Psoas muscle (tissue), 8 donors: ENCODE data around the gene CAMTA1. TPM values are rescaled to one million over a fixed set of nuclear protein-coding genes. Genes with fewer than 3 reads are reported as not detected.

ENCODE experiments used
- ATAC-seq, 4 donors: fragments of 200-7000 bp; cut with Tn5 transposase; one replicate each; pipeline ENCODE4 v1.9.1; 2020; ENCODE audit warnings: moderate library complexity in 3 of 4, mild to moderate bottlenecking in 2 of 4
- DNase-seq, 2 donors: peaks; one replicate each; pipeline ENCODE4 v3.0.0-alpha.2; 2020
- H3K27ac ChIP-seq: fragments of 200-600 bp; one replicate; pipeline ENCODE4 v1.8.0; 2022
- H3K27me3 ChIP-seq, 3 donors: fragments of 200-600 bp in 1 of 3; one replicate each; pipeline versions ENCODE4 v1.6.1 to v1.8.0; 2013 to 2022; ENCODE audit warnings: low read length in 2 of 3, mild to moderate bottlenecking in 2 of 3, moderate library complexity in 1 of 3; ENCODE audit not compliant: insufficient read depth in 3 of 3
- H3K36me3 ChIP-seq, 2 donors: fragments of 200-600 bp in 1 of 2; one replicate each; pipeline versions ENCODE4 v1.6.1 to v1.8.0; 2013 to 2022; ENCODE audit warnings: low read depth in 1 of 2, mild to moderate bottlenecking in 1 of 2, moderate library complexity in 1 of 2; ENCODE audit not compliant: insufficient read depth in 1 of 2
- H3K4me1 ChIP-seq: fragments of 200-600 bp; one replicate; pipeline ENCODE4 v1.8.0; 2022
- H3K4me3 ChIP-seq: fragments of 200-600 bp; one replicate; pipeline ENCODE4 v1.8.0; 2022; ENCODE audit warnings: mild to moderate bottlenecking
- H3K9me3 ChIP-seq: fragments of 200-600 bp; one replicate; pipeline ENCODE4 v1.8.0; 2022
- WGBS, 3 donors: extraction: QIAGEN DNeasy Blood & Tissue Kit; methylation state at CpG; one replicate each; pipeline versions ENCODE4 v1.1.6 to v1.1.7; 2013; 5-methylcytosine and 5-hydroxymethylcytosine counted together
- intact Hi-C, 2 donors: fragments of 100-400 bp; cut with DNase I; formaldehyde crosslinking; loops; one replicate each; pipeline versions ENCODE4 v1.11.0 to v1.14.2; 2022
- polyA plus RNA-seq, 3 donors: library from polyadenylated mRNA; stranded (reverse); fragments of 200-250 nt; gene quantifications; one replicate each; pipeline ENCODE4 v1.2.3, GENCODE V29; 2013
- total RNA-seq, 4 donors: library from RNA; stranded (reverse); fragmentation: NEBNext Ultra II Directional in 2 of 4; extraction: Animal tissue kit (Norgen Biotek cat#: 25700) in 2 of 4; gene quantifications; one replicate each; pipeline versions ENCODE4 v1.2.1 to v1.2.4, GENCODE V29; 2021 to 2023
- TF ChIP-seq, protein P1 (sequence below): fragments of 200-600 bp; IDR thresholded peaks from one replicate; pipeline ENCODE4 v1.8.0; 2022; ENCODE audit warnings: antibody characterized with exemption
- donor health status: healthy with polysubstance abuse.
- donor health status: DM: no; HTN: no; CAD: no; lungs with moderate emphysema.
- donor health status: Bipolar disorder and iron deficiency.
- donor health status: healthy.
- donor health status: DM: yes; HTN: yes; CAD: no.
- donor health status: DM: no; HTN: no; CAD: no.
- donor health status: DM: no; HTN: no; CAD: no.
- donor health status: DM: yes; HTN: yes; CAD: no.

The CAMTA1 gene
- total and polyA plus RNA-seq, 7 donors, result 64.6 to 206 (median 76.5) TPM

DNA sequence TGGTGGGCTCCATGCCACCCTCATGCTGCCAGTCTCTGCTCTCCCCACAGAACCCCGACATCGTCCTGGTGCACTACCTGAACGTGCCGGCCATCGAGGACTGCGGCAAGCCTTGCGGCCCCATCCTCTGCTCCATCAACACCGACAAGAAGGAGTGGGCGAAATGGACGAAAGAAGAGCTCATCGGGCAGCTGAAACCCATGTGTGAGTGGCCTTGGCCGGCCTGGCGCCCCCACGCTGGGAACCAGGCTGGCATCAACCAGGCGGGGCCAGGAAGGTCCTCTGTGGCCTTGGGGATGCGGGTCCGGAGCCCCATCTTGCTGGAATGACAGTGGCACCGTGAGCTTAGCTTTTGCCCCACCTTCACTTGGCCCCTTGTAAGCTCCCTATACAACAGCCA lies 855.1 kb downstream of the CAMTA1 start:
- no peaks in the 10 kb centered on the region for H3K27me3 ChIP-seq
- intact Hi-C loops, result loop anchor here (10.0 kb wide), 4 partner anchors 186 to 906 kb away; no protein-coding TSS in a partner anchor
- no peak overlapping the region for H3K27ac ChIP-seq
- no peaks in the 10 kb centered on the region for H3K9me3 ChIP-seq
- peaks cover under 1% of the 10 kb centered on the region for H3K4me1 ChIP-seq
- DNase-seq (no peak), ATAC-seq (no peak)
- WGBS, 3 donors, result 89 to 92% (median 90%) methylated on average over 18 of the region's 18 CpGs
- H3K36me3 ChIP-seq, result no peaks in the 10 kb centered on the region
- H3K4me3 ChIP-seq, result no peak overlapping the region
- TF ChIP-seq, protein P1, sequence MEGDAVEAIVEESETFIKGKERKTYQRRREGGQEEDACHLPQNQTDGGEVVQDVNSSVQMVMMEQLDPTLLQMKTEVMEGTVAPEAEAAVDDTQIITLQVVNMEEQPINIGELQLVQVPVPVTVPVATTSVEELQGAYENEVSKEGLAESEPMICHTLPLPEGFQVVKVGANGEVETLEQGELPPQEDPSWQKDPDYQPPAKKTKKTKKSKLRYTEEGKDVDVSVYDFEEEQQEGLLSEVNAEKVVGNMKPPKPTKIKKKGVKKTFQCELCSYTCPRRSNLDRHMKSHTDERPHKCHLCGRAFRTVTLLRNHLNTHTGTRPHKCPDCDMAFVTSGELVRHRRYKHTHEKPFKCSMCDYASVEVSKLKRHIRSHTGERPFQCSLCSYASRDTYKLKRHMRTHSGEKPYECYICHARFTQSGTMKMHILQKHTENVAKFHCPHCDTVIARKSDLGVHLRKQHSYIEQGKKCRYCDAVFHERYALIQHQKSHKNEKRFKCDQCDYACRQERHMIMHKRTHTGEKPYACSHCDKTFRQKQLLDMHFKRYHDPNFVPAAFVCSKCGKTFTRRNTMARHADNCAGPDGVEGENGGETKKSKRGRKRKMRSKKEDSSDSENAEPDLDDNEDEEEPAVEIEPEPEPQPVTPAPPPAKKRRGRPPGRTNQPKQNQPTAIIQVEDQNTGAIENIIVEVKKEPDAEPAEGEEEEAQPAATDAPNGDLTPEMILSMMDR, result no peak

DNA sequence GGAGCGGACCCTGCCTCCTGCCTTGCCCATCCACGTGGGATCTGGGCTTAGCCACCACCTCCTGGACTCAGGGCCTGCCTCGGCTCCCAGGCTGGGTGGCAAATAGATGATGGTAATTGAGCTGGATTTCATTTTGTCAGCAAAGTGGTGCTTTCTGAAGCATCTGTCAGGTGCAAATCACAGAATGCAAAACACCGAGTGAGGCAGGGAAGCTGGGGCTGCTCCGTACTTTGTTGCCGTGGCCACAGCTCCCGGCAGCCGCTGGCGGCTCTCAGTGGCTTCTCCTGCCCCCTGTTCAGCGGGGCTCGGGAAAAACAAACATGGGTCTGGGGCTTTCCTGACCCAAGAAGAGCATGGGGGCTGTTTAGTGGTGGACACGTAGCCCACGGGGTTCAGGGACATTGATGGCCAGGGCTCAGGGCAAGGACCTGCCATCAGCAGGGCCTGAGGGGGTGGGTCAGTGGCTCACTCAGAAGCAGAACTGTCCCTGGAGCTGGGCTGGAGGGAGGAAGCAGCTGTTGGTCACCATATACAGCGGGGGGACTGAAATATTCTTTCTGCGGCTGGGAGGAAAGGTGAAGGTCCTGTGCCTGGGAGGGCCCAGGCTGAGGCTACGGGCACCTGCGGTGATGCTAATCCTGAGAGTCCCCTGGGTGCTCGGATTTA lies 855.8 kb downstream of the CAMTA1 start:
- peaks cover 5% of the 10 kb centered on the region for H3K4me1 ChIP-seq
- no peaks in the 10 kb centered on the region for H3K36me3 ChIP-seq
- no peaks in the 10 kb centered on the region for H3K9me3 ChIP-seq
- H3K27me3 ChIP-seq, result no peaks in the 10 kb centered on the region
- no peak for DNase-seq
- WGBS, 3 donors, result 73 to 78% (median 74%) methylated on average over 18 of the region's 18 CpGs
- TF ChIP-seq, protein P1, result no peak
- intact Hi-C loops, result loop anchor here (10.0 kb wide), 4 partner anchors 186 to 906 kb away; no protein-coding TSS in a partner anchor
- no peak overlapping the region for H3K4me3 ChIP-seq
- H3K27ac ChIP-seq, result no peak overlapping the region
- ATAC-seq, result no peak

DNA sequence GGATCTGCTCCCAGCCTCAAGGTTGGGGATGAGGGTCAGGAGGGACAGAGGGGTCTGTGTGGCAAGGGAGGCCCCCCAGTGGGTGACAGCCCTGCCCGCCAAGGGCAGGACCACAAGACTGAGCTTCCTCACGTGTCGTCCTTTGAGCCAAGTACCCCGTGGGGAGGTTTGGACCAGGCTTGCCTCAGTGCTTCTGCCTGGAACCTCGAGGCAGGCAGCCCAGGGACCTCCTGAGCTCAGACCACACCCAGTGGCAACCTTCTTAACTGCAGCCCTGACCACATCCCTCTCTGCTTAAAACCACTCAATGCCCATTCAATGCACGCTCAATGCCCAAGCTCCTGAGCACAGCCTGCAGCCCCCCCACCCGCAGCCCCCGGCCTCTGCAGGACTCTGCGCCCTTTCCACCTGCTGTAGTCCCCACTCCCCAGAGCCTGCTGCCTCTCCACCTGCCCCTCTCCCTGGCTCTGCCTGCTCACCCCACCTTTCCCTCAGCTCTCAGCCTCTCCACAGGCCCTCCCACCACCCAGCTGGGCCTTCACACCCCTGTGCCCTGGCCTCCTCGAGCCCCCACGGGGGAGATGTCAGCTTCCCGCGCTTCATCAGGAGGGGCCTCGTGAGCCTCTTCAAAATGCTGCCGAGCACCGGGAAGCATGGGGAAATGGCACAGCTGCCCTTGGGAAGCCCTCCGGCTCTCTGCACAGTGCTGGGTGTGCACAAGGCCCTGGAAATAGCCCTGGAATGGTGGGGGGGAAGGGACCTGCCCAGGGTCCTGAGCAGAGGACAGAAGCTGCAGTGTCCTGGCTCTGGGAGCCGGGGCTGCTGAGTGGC lies 856.5 kb downstream of the CAMTA1 start:
- DNase-seq (no peak), ATAC-seq (no peak)
- 65 to 71% (median 69%) methylated on average over 18 of the region's 18 CpGs for WGBS, 3 donors
- Histone ChIP-seq H3K4me3 (no peak overlapping the region), H3K9me3 (no peaks in the 10 kb centered on the region), H3K36me3 (no peaks in the 10 kb centered on the region), H3K27me3 (no peaks in the 10 kb centered on the region), H3K27ac (no peak overlapping the region), H3K4me1 (peaks cover 5% of the 10 kb centered on the region)
- intact Hi-C loops, result loop anchor here (10.0 kb wide), 4 partner anchors 187 to 907 kb away; no protein-coding TSS in a partner anchor
- TF ChIP-seq, protein P1, result no peak

DNA sequence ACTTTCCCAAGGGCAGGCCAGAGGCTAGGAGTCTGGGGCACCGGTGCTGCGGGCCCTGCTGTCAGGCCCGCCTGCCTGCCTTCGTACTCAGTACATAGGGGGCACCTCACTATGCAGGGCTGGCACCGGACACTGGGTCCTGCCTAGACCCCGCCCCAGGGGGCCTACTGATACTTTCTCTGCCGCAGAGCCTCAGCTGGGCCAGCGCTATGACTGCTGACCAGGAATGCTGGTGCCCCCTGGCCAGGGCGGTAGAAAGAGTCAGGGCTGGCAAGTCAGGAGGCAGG lies 857.1 kb downstream of the CAMTA1 start:
- no peak for ATAC-seq
- whole genome bisulfite sequencing, 3 donors, result 92 to 96% (median 93%) methylated on average over 9 of the region's 9 CpGs
- Histone ChIP-seq H3K36me3 (no peaks in the 10 kb centered on the region), H3K27ac (no peak overlapping the region), H3K9me3 (no peaks in the 10 kb centered on the region), H3K4me1 (peaks cover 5% of the 10 kb centered on the region), H3K4me3 (no peak overlapping the region), H3K27me3 (no peaks in the 10 kb centered on the region)
- no peak for DNase-seq
- intact Hi-C loops, result loop anchor here (10.0 kb wide), 4 partner anchors 188 to 908 kb away; no protein-coding TSS in a partner anchor
- TF ChIP-seq, protein P1, result no peak
